Measurements from ENCODE around the gene LYSMD3. TPM values are rescaled to one million over a fixed set of nuclear protein-coding genes. Genes with fewer than 3 reads are reported as not detected.

Gene LYSMD3
- total RNA-seq, 2 donors from 2014 or later, result 20.4 to 32.0 TPM

GRCh38 chr5:90565491-90565890 lies 36.1 kb upstream of the LYSMD3 start:
- intact Hi-C loops (cut with DNase I), result no loop called here
- H3K9me3 ChIP-seq, result no peaks in the 10 kb centered on the region
- TF ChIP-seq, protein P1, sequence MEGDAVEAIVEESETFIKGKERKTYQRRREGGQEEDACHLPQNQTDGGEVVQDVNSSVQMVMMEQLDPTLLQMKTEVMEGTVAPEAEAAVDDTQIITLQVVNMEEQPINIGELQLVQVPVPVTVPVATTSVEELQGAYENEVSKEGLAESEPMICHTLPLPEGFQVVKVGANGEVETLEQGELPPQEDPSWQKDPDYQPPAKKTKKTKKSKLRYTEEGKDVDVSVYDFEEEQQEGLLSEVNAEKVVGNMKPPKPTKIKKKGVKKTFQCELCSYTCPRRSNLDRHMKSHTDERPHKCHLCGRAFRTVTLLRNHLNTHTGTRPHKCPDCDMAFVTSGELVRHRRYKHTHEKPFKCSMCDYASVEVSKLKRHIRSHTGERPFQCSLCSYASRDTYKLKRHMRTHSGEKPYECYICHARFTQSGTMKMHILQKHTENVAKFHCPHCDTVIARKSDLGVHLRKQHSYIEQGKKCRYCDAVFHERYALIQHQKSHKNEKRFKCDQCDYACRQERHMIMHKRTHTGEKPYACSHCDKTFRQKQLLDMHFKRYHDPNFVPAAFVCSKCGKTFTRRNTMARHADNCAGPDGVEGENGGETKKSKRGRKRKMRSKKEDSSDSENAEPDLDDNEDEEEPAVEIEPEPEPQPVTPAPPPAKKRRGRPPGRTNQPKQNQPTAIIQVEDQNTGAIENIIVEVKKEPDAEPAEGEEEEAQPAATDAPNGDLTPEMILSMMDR (IDR thresholded peaks at IDR 0.05), result no peak
- no peak overlapping the region for H3K9ac ChIP-seq (ENCODE audit: low read depth in 2 of 2, low read length in 2 of 2)
- H3K4me1 ChIP-seq, result no peaks in the 10 kb centered on the region
- H3K4me3 ChIP-seq, result no peak overlapping the region
- H3K27ac ChIP-seq, result no peak overlapping the region
- DNase-seq, result no peak
- H3K27me3 ChIP-seq, result no peaks in the 10 kb centered on the region
- no peaks in the 10 kb centered on the region for H3K36me3 ChIP-seq

DNA sequence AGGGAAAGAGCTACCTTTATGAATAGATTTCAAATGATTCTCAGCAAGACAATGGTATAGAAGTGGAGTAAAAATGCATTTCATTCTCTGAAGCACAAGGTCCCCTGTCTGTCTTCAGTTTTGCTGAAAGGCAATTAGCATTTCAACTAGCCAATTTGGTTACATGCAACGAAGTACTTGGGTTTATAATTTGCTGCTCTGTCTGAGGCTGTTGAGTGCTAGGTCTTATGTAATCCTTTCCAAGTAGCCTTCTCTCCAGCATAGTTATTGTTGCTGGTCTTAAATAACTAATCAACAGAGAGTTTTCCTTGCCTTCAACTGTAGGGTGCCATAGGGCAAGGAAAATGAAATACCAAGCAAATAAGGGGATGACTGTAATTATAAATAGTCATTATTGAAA lies 33.7 kb upstream of the LYSMD3 start:
- no peaks in the 10 kb centered on the region for H3K4me1 ChIP-seq
- no peak for DNase-seq
- H3K27ac ChIP-seq, result no peak overlapping the region
- TF ChIP-seq, protein P1 (IDR thresholded peaks at IDR 0.05), result no peak
- no peaks in the 10 kb centered on the region for H3K27me3 ChIP-seq
- no peak overlapping the region for H3K4me3 ChIP-seq
- H3K36me3 ChIP-seq, result no peaks in the 10 kb centered on the region
- H3K9ac ChIP-seq (ENCODE audit: low read depth in 2 of 2, low read length in 2 of 2), result no peak overlapping the region
- intact Hi-C loops (cut with DNase I), result no loop called here
- no peaks in the 10 kb centered on the region for H3K9me3 ChIP-seq

- no peaks in the 10 kb centered on the region for H3K36me3 ChIP-seq
- TF ChIP-seq, protein P1 (IDR thresholded peaks at IDR 0.05), result no peak
- H3K4me3 ChIP-seq, result no peak overlapping the region
- no peaks in the 10 kb centered on the region for H3K9me3 ChIP-seq
- no peaks in the 10 kb centered on the region for H3K4me1 ChIP-seq
- intact Hi-C loops (cut with DNase I), result no loop called here
- DNase-seq, result no peak
- H3K27me3 ChIP-seq, result no peaks in the 10 kb centered on the region
- H3K9ac ChIP-seq (ENCODE audit: low read depth in 2 of 2, low read length in 2 of 2), result no peak overlapping the region
- H3K27ac ChIP-seq, result no peak overlapping the region
These were observed 33.0 kb upstream of the LYSMD3 start for GRCh38 chr5:90562341-90562740.

- Histone ChIP-seq H3K27ac (no peak overlapping the region), H3K27me3 (no peaks in the 10 kb centered on the region), H3K9ac (ENCODE audit: low read depth in 2 of 2, low read length in 2 of 2) (no peak overlapping the region), H3K4me1 (no peaks in the 10 kb centered on the region), H3K4me3 (no peak overlapping the region), H3K36me3 (no peaks in the 10 kb centered on the region), H3K9me3 (no peaks in the 10 kb centered on the region)
- TF ChIP-seq, protein P1 (IDR thresholded peaks at IDR 0.05), result no peak
- DNase-seq, result no peak
- intact Hi-C loops (cut with DNase I), result no loop called here
These were observed 32.4 kb upstream of the LYSMD3 start for GRCh38 chr5:90561766-90562165.

GRCh38 chr5:90560771-90561170 lies 31.4 kb upstream of the LYSMD3 start:
- intact Hi-C loops (cut with DNase I), result no loop called here
- Histone ChIP-seq H3K9me3 (no peaks in the 10 kb centered on the region), H3K27me3 (no peaks in the 10 kb centered on the region), H3K9ac (ENCODE audit: low read depth in 2 of 2, low read length in 2 of 2) (no peak overlapping the region), H3K4me3 (no peak overlapping the region), H3K4me1 (no peaks in the 10 kb centered on the region), H3K27ac (no peak overlapping the region), H3K36me3 (no peaks in the 10 kb centered on the region)
- no peak for DNase-seq
- TF ChIP-seq, protein P1 (IDR thresholded peaks at IDR 0.05), result no peak

All from colonic mucosa (tissue), 4 donors.